C4-2B (cell line): ENCODE data around the gene C9orf78.

Experiments used
- ZFX ChIP-seq: fragments of 450-650 bp; IDR thresholded peaks from 2 replicates; pipeline ENCODE4 v1.6.1; 2017
- TF ChIP-seq, protein P1 (sequence below): fragments of 450-650 bp; conservative IDR thresholded peaks from 2 replicates; pipeline ENCODE4 v1.5.1; 2017; ENCODE audit warnings: mild to moderate bottlenecking

DNA sequence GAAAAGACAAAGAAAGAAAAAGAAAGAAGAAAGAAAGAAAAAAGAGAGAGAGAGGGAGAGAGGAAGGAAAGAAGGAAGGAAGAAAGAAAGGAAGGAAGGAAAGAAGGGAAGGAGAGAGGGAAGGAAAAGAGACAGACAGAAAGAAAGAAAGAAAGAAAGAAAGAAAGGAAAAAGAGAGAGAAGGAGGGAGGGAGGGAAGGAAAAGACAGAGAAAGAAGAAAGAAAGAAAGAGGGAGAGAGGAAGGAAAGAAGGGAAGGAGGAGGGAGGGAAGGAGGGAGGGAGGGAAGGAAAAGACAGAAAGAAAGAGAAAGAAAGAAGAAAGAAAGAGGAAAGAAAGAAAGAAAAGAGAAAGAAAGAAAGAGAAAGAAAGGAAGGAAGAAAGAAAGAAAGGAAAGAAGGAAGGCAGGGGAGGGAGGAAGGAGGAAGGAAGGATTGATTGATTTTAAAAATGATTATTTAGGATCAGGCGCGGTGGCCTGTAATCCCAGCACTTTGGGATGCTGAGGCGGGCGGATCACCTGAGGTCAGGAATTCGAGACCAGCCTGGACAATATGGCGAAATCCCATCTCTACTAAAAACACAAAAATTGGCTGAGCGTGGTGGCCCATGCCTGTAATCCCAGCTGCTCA is 55.4 kb downstream of the C9orf78 start:
- TF ChIP-seq, protein P1, sequence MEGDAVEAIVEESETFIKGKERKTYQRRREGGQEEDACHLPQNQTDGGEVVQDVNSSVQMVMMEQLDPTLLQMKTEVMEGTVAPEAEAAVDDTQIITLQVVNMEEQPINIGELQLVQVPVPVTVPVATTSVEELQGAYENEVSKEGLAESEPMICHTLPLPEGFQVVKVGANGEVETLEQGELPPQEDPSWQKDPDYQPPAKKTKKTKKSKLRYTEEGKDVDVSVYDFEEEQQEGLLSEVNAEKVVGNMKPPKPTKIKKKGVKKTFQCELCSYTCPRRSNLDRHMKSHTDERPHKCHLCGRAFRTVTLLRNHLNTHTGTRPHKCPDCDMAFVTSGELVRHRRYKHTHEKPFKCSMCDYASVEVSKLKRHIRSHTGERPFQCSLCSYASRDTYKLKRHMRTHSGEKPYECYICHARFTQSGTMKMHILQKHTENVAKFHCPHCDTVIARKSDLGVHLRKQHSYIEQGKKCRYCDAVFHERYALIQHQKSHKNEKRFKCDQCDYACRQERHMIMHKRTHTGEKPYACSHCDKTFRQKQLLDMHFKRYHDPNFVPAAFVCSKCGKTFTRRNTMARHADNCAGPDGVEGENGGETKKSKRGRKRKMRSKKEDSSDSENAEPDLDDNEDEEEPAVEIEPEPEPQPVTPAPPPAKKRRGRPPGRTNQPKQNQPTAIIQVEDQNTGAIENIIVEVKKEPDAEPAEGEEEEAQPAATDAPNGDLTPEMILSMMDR: no peak
- no peak for TF ChIP-seq ZFX
